ENCODE data around the gene TMEM88. TPM values are rescaled to one million over a fixed set of nuclear protein-coding genes. Genes with fewer than 3 reads are reported as not detected.

The TMEM88 gene
- total RNA-seq, 1 experiment from 2014 or later: 11.3 TPM

- no peak overlapping the region for H3K4me3 Mint-ChIP-seq
- H3K36me3 Mint-ChIP-seq (ENCODE audit: insufficient read depth in 1 of 3, low read depth in 3 of 3): peaks cover 14 to 68% (median 36%) of the 10 kb centered on the region in 3 experiments; a peak in 6 of 7 replicates
Measured at GRCh38 chr17:7903154-7904103, 48.6 kb downstream of the TMEM88 start.

More at GRCh38 chr17:7903154-7904103, 48.6 kb downstream of the TMEM88 start:
- H3K9me3 Mint-ChIP-seq: no peaks in the 10 kb centered on the region
- Histone ChIP-seq H3K4me1 (ENCODE audit: insufficient read depth, low read length) (no peaks in the 10 kb centered on the region), H2BK12ac (ENCODE audit: insufficient read length, low read depth, low read length) (no peak overlapping the region), H3K4ac (ENCODE audit: low read depth, low read length) (no peak overlapping the region), H3K14ac (ENCODE audit: insufficient read depth, low read length) (no peak overlapping the region), H3K9ac (ENCODE audit: extremely low read depth, insufficient read length, low read length) (no peak overlapping the region), H4K5ac (ENCODE audit: insufficient read length, low read depth, low read length) (no peak overlapping the region), H4K8ac (replicated peaks; ENCODE audit: insufficient read length, low read depth, low read length) (no peak overlapping the region), H3K56ac (ENCODE audit: insufficient read length, low read depth, low read length) (no peak overlapping the region), H2BK15ac (ENCODE audit: low read depth, low read length) (no peak overlapping the region), H2BK5ac (ENCODE audit: insufficient read length, low read length) (no peak overlapping the region), H3K27ac (ENCODE audit: insufficient read length, low read depth, low read length) (no peak overlapping the region), H3K79me2 (ENCODE audit: insufficient read depth, low read length) (no peaks in the 10 kb centered on the region), H3T11ph (ENCODE audit: low read length) (no peak overlapping the region), H3K27me3 (ENCODE audit: insufficient read depth, low read length) (no peaks in the 10 kb centered on the region; the same call in 1 of the 2 replicates), H3K79me1 (ENCODE audit: insufficient read depth, low read depth, low read length, poor library complexity, severe bottlenecking) (no peaks in the 10 kb centered on the region), H2AFZ (ENCODE audit: low read length) (no peak overlapping the region), H4K91ac (ENCODE audit: insufficient read length, low read depth, low read length) (no peak overlapping the region), H3K23ac (ENCODE audit: insufficient read length, low read depth, low read length) (no peak overlapping the region), H2AK5ac (ENCODE audit: insufficient read length, low read length) (no peak overlapping the region), H3K9me3 (ENCODE audit: control insufficient read depth, low read depth, low read length) (no peaks in the 10 kb centered on the region), H4K20me1 (ENCODE audit: control insufficient read depth, insufficient read depth, insufficient read length) (no peaks in the 10 kb centered on the region), H3K18ac (ENCODE audit: insufficient read length, low read depth, low read length) (no peak overlapping the region), H3K4me2 (ENCODE audit: insufficient read depth, insufficient read length, low read length) (no peak overlapping the region), H2BK120ac (ENCODE audit: low read depth, low read length, poor library complexity, severe bottlenecking) (no peak overlapping the region), H3K23me2 (ENCODE audit: insufficient read length, low read depth, low read length, poor library complexity, severe bottlenecking) (no peaks in the 10 kb centered on the region), H2BK20ac (ENCODE audit: low read depth, low read length, poor library complexity, severe bottlenecking) (no peak overlapping the region)
- WGBS (ENCODE audit: extremely low coverage, insufficient read length, low lambda C conversion rate): no CpG with 5 or more reads among the region's 22 CpGs
- DNase-seq: peak; percentile 62
- H3K4me1 Mint-ChIP-seq: peaks cover 12 to 16% of the 10 kb centered on the region in 2 experiments
- H3K27ac Mint-ChIP-seq: peak overlapping the region in 1 of 3 experiments; percentile 72; a peak in 3 of 7 replicates
- no peak for TF ChIP-seq CTCF (conservative IDR thresholded peaks at IDR 0.05)
- no peaks in the 10 kb centered on the region; the same call in none of the 2 replicates for H3K27me3 Mint-ChIP-seq (ENCODE audit: low read depth)

Other genes starting within 250 kb of the TMEM88 start
- 36.1 and 36.4 TPM in 2 replicates for gene FXR2, start 240.2 kb upstream of the TMEM88 start, total RNA-seq (2021)
- gene SAT2, start 227.2 kb upstream of the TMEM88 start, total RNA-seq (2021): 72.1 and 77.6 TPM in 2 replicates
- gene SHBG, start 224.9 kb upstream of the TMEM88 start, total RNA-seq (2021): 1.5 and 1.6 TPM in 2 replicates
- 15.4 and 16.2 TPM in 2 replicates for gene ATP1B2, start 204.1 kb upstream of the TMEM88 start, total RNA-seq (2021)
- gene TP53, start 167.6 kb upstream of the TMEM88 start, total RNA-seq (2021): 163 and 164 TPM in 2 replicates
- 27.0 and 29.8 TPM in 2 replicates for gene WRAP53, start 166.6 kb upstream of the TMEM88 start, total RNA-seq (2021)
- gene EFNB3, start 149.9 kb upstream of the TMEM88 start, total RNA-seq (2021): 11.3 and 11.4 TPM in 2 replicates
- gene DNAH2, start 137.3 kb upstream of the TMEM88 start, total RNA-seq (2021): 0.15 and 0.22 TPM in 2 replicates
- 26.7 and 28.9 TPM in 2 replicates for gene KDM6B, start 20.8 kb upstream of the TMEM88 start, total RNA-seq (2021)
- gene NAA38, start 2.5 kb downstream of the TMEM88 start, total RNA-seq (2021): 40.0 and 50.2 TPM in 2 replicates
- 17.1 and 18.0 TPM in 2 replicates for gene CYB5D1, start 2.9 kb downstream of the TMEM88 start, total RNA-seq (2021)
- 33.2 and 35.7 TPM in 2 replicates for gene CHD3, start 33.7 kb downstream of the TMEM88 start, total RNA-seq (2021)
- gene RNF227, start 61.2 kb downstream of the TMEM88 start, total RNA-seq (2021): 1.9 and 2.5 TPM in 2 replicates
- gene KCNAB3, start 74.8 kb downstream of the TMEM88 start, total RNA-seq (2021): 5.7 and 6.4 TPM in 2 replicates
- 132 and 160 TPM in 2 replicates for gene TRAPPC1, start 76.9 kb downstream of the TMEM88 start, total RNA-seq (2021)
- 25.8 and 30.1 TPM in 2 replicates for gene CNTROB, start 77.1 kb downstream of the TMEM88 start, total RNA-seq (2021)
- gene GUCY2D, start 147.5 kb downstream of the TMEM88 start, total RNA-seq (2021): 0.15 and 0.35 TPM in 2 replicates
- gene ALOX15B, start 184.0 kb downstream of the TMEM88 start, total RNA-seq (2021): 0.11 TPM in 1 of 2 replicates, not detected in the other
- gene ALOX12B, start 232.7 kb downstream of the TMEM88 start, total RNA-seq (2021): 0.86 and 1.2 TPM in 2 replicates